Posterior cingulate gyrus (tissue), 11 donors: ENCODE measurements around the gene AKAP5.

Source experiments
- DNase-seq, 10 donors: peaks; one replicate each; pipeline versions ENCODE4 v3.0.0 to v3.0.0-alpha.2; 2020 to 2021; ENCODE audit warnings: mixed read lengths in 3 of 10
- intact Hi-C: fragments of 100-400 bp; cut with DNase I; formaldehyde crosslinking; loops from one replicate; pipeline ENCODE4 v1.15.1; 2023

AKAP5 gene

DNA sequence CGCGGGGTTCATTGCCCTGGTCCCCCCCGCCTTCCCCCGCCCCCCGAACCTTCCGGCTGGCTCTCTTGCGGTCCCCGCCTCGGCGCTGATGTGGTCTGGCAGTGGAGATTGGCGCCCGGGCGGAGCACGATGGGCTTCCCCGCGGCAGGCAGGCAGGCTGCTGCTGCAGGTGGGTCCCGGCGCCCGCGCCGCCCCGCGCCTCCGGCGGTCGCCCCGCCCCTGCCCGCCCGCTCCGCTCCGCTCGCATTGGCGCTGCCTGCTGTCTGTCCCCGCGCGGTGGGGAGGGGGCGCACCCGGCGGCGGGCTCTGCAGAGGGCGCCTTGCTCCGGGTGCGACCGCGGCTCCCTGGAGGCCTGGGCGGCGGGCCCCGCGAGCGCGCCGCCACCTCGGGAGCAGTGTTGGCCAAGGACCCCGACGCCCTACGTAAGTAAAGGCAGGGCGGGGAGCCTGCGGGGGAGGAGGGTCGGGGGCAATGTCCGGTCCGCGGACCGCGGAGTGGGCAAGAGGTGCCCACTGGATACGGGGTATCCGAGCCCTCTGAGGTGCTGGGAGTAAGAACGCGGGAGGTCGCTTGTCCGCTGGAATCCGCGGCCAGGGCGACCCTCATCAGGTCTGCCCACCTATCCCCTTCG is at the start of gene AKAP5:
Gene AKAP5, plus strand, starts transcription at position 309 of the 632 bp plus-strand sequence. CDS start 2,896 bp downstream, outside the sequence.
- peak; percentile 57 to 97 (median 80) for DNase-seq

GRCh38 chr14:64416348-64416932 is 48.9 kb upstream of the AKAP5 start:
- intact Hi-C loops = no loop called here
- DNase-seq = peak in 1 of 10 donors; percentile 13

More for the DNA sequence above, at the start of gene AKAP5:
- intact Hi-C loops = loop anchor here (5.0 kb wide), 1 partner anchor 78 kb away; the partner anchor contains the start of gene MTHFD1

DNA sequence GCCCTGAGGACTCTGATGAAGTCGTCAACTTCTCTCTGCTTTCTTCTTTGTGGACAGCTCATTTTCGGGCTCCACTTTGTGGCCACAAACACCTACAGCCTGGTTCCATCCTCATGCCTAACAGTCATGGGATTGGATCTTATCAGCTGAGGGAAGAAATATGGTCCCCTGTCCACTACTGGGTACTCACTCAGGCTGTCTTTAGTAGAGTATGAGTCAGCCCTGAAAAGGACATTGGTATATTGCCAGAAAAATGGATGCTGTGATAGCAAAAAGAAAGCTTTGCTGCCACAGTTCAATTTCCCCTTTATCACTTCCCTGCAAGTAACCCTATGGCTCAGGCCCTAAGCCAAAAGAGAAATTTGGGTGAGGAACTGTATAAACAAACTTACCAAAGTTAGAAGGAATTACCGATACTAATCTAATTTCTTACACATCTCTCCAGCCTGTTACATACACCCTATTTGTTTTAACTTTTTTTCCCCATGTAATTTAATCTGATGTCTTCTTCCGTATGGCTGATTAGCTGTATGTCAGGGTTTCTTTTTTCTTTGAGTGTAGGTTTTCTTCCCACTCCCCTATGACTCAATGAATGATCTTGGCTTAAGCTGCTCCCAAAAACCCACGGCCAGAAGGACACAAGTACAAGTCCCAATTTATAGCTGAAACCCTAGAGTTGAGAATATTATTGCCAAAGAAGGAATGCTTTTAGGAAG is 48.1 kb upstream of the AKAP5 start:
- intact Hi-C loops = no loop called here
- no peak for DNase-seq

DNA sequence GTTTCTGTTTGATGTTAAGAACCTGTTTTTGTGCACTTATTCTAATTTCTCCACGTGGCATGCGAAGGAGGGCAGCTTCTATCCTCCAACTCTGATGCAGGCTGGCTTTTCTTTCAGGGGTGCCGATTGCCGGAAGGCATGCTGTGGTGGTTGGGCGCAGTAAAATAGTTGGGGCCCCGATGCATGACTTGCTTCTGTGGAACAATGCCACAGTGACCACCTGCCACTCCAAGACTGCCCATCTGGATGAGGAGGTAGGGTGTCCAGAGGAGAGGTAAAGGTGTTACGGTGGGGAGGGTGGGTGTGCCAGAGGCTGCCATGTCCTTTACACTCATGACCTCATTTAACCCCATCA is 47.6 kb upstream of the AKAP5 start:
- peak in 2 of 10 donors; percentile 51 to 68 for DNase-seq
- intact Hi-C loops = no loop called here

DNA sequence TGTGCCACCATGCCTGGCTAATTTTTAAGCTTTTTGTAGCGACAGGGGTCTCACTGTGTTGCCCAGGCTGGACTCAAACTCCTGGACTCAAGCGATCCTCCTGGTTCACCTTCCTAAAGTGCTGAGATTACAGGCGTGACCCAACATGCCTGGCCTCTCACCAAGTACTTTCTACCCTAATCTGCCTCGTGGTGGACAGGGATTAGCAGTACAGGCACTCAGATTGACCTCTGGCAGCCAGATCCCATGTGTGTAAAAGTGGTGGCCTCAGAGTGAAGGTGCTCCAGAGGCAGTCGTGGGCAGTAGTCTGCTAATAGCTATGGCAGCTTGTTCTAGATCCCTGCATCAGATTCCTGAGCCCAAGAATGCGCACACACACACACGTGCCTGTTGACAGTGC is 46.3 kb upstream of the AKAP5 start:
- intact Hi-C loops = no loop called here
- DNase-seq = no peak

DNA sequence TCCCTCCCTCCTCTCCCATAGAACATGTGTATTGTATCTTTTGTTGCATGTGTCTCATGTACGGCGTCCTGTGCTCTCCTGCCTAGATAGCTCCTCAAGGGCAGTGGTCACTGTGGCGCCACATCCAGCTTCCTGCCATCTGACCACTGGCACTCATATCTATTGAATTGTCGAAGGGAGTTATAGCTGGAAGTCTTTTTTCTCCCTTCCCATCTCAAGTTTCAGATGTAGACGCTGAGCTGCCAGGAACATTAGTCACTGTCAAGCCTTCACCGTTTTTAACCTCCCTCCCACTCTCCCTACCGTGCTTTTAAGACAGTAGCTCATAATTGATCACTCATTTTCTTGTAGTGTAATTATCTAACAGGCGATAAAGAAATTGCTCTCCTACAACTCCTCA is 44.1 kb upstream of the AKAP5 start:
- no peak for DNase-seq
- intact Hi-C loops = no loop called here

GRCh38 chr14:64422005-64422404 is 43.3 kb upstream of the AKAP5 start:
- intact Hi-C loops = no loop called here
- DNase-seq = no peak

- intact Hi-C loops = no loop called here
- no peak for DNase-seq
Observed at GRCh38 chr14:64422756-64423155, 42.5 kb upstream of the AKAP5 start.

GRCh38 chr14:64423987-64424386 is 41.3 kb upstream of the AKAP5 start:
- intact Hi-C loops = no loop called here
- peak in 8 of 10 donors; percentile 40 to 94 (median 68) for DNase-seq

- intact Hi-C loops = no loop called here
- no peak for DNase-seq
Observed at GRCh38 chr14:64434528-64434927, 30.8 kb upstream of the AKAP5 start.

GRCh38 chr14:64438181-64438841 is 27.0 kb upstream of the AKAP5 start:
- intact Hi-C loops = no loop called here
- no peak for DNase-seq

- no peak for DNase-seq
- intact Hi-C loops = no loop called here
Observed at GRCh38 chr14:64439141-64439540, 26.2 kb upstream of the AKAP5 start.

GRCh38 chr14:64440494-64440893 is 24.8 kb upstream of the AKAP5 start:
- DNase-seq = no peak
- intact Hi-C loops = no loop called here

DNA sequence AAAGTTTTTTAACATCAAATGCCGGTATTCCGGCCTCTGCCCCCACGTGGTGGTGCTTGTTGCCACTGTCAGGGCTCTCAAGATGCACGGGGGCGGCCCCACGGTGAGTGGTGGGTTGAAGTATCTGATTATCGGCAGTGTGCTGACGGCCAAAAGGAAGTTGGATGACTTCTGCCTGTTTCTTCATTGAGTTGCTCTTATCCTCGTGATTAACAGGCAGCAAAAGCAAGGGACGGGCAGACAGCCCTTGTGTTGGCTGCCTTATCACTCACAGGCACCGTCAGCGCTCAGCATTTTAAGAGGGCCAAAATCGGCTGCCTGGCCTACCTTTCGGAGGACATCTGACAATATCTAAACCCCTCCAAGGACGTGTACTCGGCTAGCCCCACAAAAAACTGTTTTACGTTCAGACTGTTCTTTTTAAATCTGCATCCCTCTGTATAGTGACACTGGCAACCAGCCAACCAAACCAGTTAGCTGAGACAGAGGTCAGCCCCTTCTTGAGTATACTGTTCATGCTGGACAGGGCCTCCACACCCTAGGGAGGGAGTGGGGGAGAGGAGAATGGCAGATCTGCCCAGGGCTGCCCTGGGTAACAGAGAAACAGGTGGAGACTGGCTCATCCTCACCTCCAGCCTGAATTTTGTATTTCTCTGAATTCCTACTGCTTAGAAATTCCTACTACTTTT is 22.9 kb upstream of the AKAP5 start:
- peak in 1 of 10 donors; percentile 74 for DNase-seq
- intact Hi-C loops = no loop called here

DNA sequence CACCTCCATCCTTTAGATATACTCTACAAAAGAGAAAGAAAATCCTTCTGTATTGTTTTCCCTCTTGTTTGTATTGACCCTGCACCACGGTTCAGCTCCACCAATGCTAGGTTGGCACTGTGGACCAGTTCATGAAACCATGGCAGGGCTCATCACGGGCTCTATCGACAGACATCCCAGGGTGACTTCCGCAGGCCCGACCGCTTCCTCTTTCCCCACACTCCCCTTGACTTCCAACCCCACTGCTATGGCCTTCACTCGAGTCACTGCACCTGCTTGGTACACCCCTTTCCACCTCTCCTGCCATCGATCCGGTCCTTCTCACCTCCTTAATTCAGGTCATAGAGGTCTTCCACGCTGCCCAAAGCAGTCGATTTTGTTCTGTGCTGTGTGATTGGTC is 21.2 kb upstream of the AKAP5 start:
- no peak for DNase-seq
- intact Hi-C loops = no loop called here

- DNase-seq = peak in 2 of 10 donors; percentile 77 to 80
- intact Hi-C loops = no loop called here
Observed at GRCh38 chr14:64444984-64445845, 20.1 kb upstream of the AKAP5 start.

DNA sequence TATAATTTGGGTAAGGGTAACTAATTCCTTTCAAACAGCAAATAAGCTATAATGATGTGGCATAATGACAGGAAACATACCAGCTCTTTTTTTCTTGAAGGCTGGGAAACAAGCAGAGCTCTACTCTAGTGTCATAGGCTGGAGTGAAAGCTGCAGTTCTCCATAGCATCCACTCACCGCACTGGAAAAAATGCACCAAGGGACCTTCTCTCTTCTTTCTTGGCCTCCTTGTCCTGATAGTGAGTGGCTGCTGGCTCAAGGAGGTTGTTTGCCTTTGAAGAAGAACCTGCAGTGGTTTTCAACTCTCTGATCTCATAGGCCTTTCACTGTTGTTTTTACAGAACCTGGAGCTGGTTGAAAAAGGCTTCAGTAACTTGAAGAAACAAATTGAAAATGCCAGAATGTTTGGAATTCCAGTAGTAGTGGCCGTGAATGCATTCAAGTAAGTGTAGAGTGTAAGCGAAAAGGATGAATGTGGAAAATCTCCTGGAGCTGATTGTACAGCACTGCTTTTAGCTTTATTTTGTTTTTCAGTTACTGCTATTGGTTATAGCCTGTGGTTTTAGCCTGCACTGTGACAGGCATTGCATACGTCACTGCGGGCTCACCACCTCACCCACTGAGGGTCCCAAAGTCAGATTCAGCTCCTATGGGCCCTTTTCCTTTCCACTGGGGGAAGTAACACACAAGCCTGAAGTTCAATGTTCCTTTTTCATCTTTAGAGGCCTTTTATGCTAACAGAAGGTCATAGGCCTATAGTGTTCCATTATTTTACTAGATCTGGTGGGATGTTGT is 17.2 kb upstream of the AKAP5 start:
- no peak for DNase-seq
- intact Hi-C loops = no loop called here

DNA sequence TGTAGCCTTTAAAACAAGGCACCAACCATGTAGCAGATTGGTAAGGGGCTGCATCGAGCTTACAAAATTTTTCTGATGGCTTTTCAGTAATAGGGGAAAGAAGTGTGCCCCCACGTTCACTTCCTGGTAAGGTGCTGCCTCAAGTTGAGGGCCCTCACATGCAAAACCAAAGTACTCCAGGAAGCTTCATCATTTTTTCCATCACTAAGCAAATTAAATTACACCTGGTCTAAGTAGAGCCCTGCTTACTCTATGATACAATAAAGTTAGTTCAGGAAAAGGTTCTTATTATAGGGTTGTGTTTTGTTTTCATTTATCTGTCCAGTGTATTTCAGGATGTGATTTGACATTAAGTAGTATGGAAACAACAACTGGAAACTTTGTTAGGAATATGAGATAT is 15.0 kb upstream of the AKAP5 start:
- intact Hi-C loops = no loop called here
- DNase-seq = no peak

GRCh38 chr14:64454671-64455070 is 10.6 kb upstream of the AKAP5 start:
- intact Hi-C loops = no loop called here

More at GRCh38 chr14:64454671-64455070, 10.6 kb upstream of the AKAP5 start:
- DNase-seq = no peak
